Epithelial cell of esophagus (primary cell): ENCODE results near the gene B9D2.
"Not testable (repeated sequence)": the region's sequence is repeated elsewhere in the genome, so short reads cannot be mapped to it uniquely, and the experiment has no call there.

Experiments used
- DNase-seq: peaks from one replicate; pipeline ENCODE4 v3.0.0; 2010; ENCODE audit warnings: low read depth
- H3K4me3 ChIP-seq: 2 replicates; pipeline ENCODE4 v1.5.1; 2011; ENCODE audit warnings: mild to moderate bottlenecking, low read length, control low read depth
- TF ChIP-seq, protein P1 (sequence below): IDR thresholded peaks from 2 replicates; pipeline ENCODE4 v1.5.1; 2011; ENCODE audit warnings: low read depth, mild to moderate bottlenecking, low read length, control low read depth, inconsistent platforms; ENCODE audit not compliant: insufficient read depth; ENCODE audit errors: missing control alignments

B9D2 gene

DNA sequence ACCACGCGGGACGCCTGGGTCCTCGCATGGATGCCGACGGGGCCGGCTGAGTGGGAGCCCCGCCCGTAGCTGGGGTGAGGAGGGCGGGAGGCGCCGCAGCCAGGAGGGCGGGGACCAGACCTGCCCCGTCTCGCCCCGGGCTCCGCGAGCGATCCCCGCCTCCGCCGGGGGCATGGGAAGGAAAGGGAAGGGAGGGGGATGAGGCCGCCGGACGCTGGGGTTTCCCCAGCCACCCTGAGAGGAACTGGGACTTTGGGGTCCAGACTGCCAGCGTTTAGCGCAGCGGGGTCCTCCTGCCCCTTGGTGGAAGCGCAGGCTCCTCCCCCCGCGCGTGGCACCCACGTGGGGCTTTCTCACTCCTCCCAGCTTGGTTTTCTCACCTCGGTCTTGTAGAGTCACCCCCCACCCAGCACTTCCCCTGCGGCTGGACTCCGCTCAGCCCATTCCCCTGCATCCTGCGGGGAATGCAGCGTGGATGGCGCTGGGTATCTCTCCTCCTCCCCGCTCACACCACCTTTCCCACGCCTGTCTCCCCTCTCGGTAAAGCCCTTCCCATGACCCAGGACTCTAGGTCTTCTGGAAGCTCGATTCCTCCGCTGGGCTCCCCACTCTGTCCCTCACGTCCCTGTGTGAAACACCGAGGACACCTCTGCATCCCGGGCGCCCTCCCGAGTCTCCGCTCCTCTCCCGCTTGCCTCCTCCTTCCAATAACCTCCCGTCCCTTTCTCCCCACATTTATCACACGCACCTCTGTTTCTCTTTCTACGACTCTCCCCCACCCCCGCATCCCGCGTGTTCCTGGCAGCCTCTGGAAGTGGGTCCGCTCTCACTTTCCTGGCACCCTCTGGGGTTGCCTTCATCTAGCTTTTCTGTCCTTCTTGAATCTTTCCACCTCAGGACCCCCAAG is 12.4 kb downstream of the B9D2 start:
- TF ChIP-seq, protein P1, sequence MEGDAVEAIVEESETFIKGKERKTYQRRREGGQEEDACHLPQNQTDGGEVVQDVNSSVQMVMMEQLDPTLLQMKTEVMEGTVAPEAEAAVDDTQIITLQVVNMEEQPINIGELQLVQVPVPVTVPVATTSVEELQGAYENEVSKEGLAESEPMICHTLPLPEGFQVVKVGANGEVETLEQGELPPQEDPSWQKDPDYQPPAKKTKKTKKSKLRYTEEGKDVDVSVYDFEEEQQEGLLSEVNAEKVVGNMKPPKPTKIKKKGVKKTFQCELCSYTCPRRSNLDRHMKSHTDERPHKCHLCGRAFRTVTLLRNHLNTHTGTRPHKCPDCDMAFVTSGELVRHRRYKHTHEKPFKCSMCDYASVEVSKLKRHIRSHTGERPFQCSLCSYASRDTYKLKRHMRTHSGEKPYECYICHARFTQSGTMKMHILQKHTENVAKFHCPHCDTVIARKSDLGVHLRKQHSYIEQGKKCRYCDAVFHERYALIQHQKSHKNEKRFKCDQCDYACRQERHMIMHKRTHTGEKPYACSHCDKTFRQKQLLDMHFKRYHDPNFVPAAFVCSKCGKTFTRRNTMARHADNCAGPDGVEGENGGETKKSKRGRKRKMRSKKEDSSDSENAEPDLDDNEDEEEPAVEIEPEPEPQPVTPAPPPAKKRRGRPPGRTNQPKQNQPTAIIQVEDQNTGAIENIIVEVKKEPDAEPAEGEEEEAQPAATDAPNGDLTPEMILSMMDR, result no peak
- H3K4me3 ChIP-seq, result peak overlapping the region; percentile 75
- DNase-seq, result peak; percentile 70

GRCh38 chr19:41350735-41351338 is 13.1 kb downstream of the B9D2 start:
- DNase-seq, result no peak
- TF ChIP-seq, protein P1, result no peak
- H3K4me3 ChIP-seq, result peak overlapping the region; percentile 75

DNA sequence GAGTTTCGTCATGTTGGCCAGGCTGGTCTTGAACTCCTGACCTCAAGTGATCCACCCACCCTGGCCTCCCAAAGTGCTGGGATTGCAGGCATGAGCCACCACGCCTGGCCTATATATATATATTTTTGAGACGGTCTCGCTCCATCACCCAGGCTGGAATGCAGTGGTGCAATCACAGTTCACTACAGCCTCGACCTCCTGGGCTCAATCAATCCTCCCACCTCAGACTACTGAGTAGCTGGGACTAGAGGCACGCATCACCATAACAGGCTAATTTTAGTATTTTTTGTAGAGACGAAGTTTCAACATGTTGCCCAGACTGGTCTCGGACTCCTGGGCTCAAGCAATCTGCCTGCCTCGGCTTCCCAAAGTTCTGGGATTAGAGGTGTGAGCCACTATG is 17.0 kb downstream of the B9D2 start:
- H3K4me3 ChIP-seq, DNase-seq: not testable (repeated sequence)

GRCh38 chr19:41344162-41344561 is 19.8 kb downstream of the B9D2 start:
- H3K4me3 ChIP-seq, result no peak overlapping the region
- TF ChIP-seq, protein P1, result no peak
- DNase-seq, result no peak

DNA sequence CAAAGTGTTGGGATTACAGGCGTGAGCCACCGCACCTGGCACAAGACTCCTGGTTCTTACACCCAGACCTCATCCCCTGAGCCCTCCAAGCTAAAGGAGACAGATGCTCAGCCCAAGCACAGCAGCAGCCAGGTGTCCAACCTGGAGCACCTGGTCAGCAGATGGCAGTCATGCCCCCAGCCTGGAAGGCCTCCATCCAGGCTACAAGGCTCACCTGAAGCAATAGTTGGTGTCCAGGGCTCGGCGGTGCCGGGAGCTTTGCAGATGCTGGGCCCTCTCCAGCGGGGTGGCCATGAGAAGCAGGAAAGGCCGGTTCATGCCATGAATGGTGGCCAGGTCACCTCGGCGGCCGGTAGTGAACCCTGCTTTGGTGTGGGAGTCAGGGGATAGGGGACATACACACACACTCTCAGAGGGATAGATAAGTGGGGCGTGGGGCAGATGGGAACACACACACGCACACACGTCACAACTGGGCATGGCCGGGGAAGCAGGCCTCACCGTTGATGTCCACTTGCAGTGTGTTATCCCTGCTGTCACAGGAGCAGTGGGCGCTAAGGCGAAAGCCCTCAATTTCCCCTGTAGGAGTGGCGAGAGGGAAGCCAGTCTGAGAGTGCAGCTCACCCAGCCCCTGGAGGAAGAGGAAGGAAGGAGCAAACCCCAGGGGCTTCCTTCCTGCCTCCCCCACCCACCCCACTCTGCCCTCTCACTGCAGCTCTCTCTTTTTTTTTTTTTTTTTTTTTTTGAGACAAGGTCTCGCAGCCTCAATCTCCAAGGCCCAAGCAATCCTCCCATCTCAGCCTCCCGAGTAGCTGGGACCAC is 22.1 kb downstream of the B9D2 start:
- H3K4me3 ChIP-seq, result no peak overlapping the region
- no peak for DNase-seq
- TF ChIP-seq, protein P1, result no peak

GRCh38 chr19:41339936-41340335 is 24.0 kb downstream of the B9D2 start:
- TF ChIP-seq, protein P1, result no peak
- H3K4me3 ChIP-seq, result no peak overlapping the region
- peak; percentile 24 for DNase-seq

GRCh38 chr19:41335467-41335866 is 28.5 kb downstream of the B9D2 start:
- DNase-seq, result no peak
- H3K4me3 ChIP-seq, result no peak overlapping the region
- TF ChIP-seq, protein P1, result no peak
